Omental fat pad (tissue), 4 donors: ENCODE measurements around the gene HAUS1. TPM values are rescaled to one million over a fixed set of nuclear protein-coding genes. Genes with fewer than 3 reads are reported as not detected.
A peak's percentile ranks its signal among the peaks of the same experiment; 100 is the strongest.

ENCODE experiments used
- ATAC-seq: fragments of 150-250 bp; one replicate; pipeline ENCODE4 v1.9.1; 2016; ENCODE audit warnings: mild to moderate bottlenecking, moderate library complexity; ENCODE audit not compliant: low FRiP score
- DNase-seq: peaks from one replicate; pipeline ENCODE4 v3.0.0-alpha.2; 2019; ENCODE audit warnings: low spot score
- total RNA-seq, 4 donors: library from RNA; depleted of rRNA; stranded (reverse); fragments of >200 nt; gene quantifications; one replicate each; pipeline ENCODE4 v1.1.0, GENCODE V29; 2016
- TF ChIP-seq, protein P1 (sequence below), 3 donors: fragments of 450-650 bp; IDR thresholded peaks; one replicate each; pipeline ENCODE4 v1.5.1; 2016 to 2017; ENCODE audit warnings: antibody characterized with exemption in 3 of 3, mild to moderate bottlenecking in 3 of 3, moderate library complexity in 2 of 3

Gene HAUS1
- 10 to 100 TPM; 23.4 to 28.5 (median 27.3) TPM for total RNA-seq

- ATAC-seq, result peak; percentile 97
- peak; percentile 83 for DNase-seq
- TF ChIP-seq, protein P1, sequence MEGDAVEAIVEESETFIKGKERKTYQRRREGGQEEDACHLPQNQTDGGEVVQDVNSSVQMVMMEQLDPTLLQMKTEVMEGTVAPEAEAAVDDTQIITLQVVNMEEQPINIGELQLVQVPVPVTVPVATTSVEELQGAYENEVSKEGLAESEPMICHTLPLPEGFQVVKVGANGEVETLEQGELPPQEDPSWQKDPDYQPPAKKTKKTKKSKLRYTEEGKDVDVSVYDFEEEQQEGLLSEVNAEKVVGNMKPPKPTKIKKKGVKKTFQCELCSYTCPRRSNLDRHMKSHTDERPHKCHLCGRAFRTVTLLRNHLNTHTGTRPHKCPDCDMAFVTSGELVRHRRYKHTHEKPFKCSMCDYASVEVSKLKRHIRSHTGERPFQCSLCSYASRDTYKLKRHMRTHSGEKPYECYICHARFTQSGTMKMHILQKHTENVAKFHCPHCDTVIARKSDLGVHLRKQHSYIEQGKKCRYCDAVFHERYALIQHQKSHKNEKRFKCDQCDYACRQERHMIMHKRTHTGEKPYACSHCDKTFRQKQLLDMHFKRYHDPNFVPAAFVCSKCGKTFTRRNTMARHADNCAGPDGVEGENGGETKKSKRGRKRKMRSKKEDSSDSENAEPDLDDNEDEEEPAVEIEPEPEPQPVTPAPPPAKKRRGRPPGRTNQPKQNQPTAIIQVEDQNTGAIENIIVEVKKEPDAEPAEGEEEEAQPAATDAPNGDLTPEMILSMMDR (IDR thresholded peaks at IDR 0.05), result no peak
Observed at GRCh38 chr18:46104128-46104911, at the start of gene HAUS1. Gene HAUS1, plus strand, starts transcription at chr18:46104385. Its CDS starts 27 bp downstream, at chr18:46104412.

- TF ChIP-seq, protein P1 (IDR thresholded peaks at IDR 0.05), result no peak
- ATAC-seq, result no peak
Observed at GRCh38 chr18:46054956-46055837, 49.0 kb upstream of the HAUS1 start.

DNA sequence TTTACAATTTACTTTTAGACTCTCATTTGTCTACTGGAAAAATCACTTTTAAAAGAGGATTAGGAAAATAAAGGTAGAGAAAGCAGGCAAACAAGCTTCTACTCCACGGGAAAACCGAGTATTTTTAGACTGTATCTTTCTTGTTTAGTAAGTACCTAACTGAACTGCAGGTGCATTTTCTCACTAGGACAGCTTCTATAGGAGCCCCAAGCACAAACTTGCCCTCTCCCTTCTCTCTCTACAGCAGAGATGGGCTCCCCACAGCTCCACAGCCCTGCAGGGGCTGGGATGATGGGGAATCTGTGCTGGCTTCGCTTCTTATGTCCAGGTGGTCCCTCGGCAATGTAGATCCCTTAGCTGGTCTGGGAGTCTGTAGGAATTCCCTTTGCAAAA is 48.4 kb upstream of the HAUS1 start:
- TF ChIP-seq, protein P1 (IDR thresholded peaks at IDR 0.05), result no peak
- no peak for DNase-seq
- no peak for ATAC-seq

More at GRCh38 chr18:46054956-46055837, 49.0 kb upstream of the HAUS1 start:
- DNase-seq, result no peak

DNA sequence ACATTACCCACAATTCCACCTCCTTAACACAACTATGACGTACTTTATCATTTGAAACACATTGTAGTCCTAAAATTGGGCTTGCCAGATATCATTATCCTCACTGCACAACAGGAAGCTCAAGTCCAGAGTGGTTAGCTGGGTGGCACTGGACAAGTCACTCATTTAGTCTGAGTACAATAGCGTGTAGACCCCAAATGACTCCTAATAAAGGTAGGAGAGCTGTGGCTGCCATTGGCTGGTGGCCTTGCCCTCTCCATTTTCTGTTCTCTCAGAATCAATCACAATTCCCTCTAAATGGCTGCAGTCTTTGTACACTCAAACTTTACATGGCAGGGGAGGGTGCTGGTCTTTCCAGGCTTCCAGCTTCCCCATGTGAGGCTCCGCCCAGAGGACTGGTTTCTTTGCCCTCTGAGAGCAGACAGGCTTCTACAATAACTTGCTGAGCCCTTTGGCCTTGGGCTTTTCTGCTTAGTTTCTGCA is 43.8 kb upstream of the HAUS1 start:
- TF ChIP-seq, protein P1 (IDR thresholded peaks at IDR 0.05), result no peak
- no peak for ATAC-seq
- no peak for DNase-seq

GRCh38 chr18:46061387-46061786 is 42.8 kb upstream of the HAUS1 start:
- TF ChIP-seq, protein P1 (IDR thresholded peaks at IDR 0.05), result no peak
- ATAC-seq (no peak), DNase-seq (no peak)

GRCh38 chr18:46061796-46062195 is 42.4 kb upstream of the HAUS1 start:
- TF ChIP-seq, protein P1 (IDR thresholded peaks at IDR 0.05), result no peak

More at GRCh38 chr18:46061796-46062195, 42.4 kb upstream of the HAUS1 start:
- ATAC-seq (no peak), DNase-seq (no peak)
